HG03045 (cell line): Measurements from ENCODE around the gene AVEN.

Experiments
- ATAC-seq: cut with Tn5 transposase; IDR thresholded peaks from one replicate; pipeline ENCODE4 v1.9.1; 2021; ENCODE audit warnings: mild to moderate bottlenecking, moderate library complexity; ENCODE audit not compliant: unreplicated experiment

AVEN gene

DNA sequence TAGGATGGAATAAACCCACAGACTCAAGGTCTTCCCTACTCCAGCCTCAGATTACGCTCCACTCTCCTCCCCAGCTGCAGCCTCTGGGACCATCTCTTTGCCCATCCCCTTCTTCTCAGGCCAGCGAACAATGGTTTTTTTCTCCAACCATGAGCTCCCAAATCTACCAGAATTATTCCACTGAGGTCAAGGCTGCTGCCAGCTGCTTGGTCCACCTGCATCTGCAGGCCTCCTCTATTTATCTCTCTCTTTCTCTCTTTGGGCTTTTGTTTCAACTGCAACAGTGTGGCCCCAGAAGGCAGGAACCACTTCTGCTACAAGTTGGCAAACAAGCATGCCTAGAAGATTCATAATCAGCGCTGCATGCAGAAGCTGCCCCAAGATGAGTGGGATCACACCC lies 51.6 kb downstream of the AVEN start:
- no peak for ATAC-seq

DNA sequence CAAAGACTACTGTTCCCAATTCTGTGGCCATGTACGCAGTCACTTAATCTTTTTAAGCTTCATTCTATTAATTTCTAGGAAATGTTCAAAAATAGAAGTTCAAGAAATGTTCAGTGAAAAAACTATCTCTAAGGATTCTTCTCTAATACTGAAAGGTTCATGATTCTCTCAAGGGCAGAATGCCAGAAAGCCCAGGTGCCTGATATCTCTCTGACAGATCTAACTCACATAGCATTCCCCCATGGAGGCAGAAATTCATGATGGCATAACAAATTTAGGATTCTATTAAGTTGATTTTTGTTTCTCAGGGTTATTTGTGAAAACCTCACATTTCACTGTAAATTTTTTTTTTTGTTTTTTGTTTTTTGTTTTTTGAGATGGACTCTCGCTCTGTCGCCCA lies 53.3 kb downstream of the AVEN start:
- no peak for ATAC-seq

DNA sequence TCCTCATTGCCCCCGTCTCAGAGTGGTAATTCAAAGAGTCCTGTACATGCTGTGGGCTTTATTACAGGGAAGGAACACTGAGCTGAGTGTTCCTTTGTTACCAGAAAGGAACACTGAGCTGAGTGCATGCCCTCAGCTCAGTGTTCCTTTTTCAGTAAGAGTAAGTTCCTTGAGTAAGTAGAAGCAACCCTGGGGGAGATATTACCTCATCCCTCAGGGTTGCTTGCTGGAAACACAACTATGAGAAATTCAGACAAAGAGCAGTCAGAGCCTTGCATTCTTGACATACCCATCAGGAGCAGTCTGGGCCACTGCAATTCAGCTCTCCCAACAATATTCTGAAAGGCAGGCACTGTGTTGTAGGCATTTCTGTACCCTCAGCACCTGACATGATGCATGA lies 53.7 kb downstream of the AVEN start:
- ATAC-seq: no peak

DNA sequence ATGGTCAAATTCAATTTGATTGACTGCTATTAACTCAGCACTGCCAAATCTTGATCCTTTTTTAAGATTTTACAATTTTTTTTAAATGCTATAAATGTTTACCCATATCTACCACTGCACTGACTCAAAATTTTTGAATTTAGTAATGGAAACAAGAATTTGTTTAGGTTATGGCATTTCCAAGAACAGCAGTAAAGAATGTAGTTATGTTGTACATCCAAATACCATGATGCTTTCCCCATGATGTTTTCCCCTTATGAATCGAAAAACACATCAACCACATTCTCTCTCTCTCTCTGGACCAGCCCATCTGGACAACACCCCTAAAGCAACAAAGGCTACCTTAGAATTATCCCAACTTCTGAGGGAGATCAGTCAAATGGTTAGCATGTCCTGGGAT lies 56.5 kb downstream of the AVEN start:
- no peak for ATAC-seq

DNA sequence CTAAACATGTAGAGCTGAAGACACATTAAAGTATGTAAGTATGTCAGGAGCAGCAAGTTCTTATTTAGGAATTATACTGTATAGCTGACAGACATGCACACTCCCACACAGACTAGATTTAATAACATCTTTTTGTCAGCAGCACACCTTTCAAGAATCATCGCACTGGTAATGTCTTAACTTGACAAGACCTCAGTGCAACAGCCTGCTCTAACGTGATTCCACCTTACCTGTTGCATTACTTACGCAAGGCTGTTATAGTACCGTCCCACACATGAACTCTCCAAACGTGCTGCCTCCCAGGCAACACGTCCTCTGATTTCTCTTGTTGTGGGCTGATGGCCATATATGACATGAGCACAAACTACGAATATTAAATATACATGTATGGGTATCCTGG lies 58.8 kb downstream of the AVEN start:
- ATAC-seq: no peak

DNA sequence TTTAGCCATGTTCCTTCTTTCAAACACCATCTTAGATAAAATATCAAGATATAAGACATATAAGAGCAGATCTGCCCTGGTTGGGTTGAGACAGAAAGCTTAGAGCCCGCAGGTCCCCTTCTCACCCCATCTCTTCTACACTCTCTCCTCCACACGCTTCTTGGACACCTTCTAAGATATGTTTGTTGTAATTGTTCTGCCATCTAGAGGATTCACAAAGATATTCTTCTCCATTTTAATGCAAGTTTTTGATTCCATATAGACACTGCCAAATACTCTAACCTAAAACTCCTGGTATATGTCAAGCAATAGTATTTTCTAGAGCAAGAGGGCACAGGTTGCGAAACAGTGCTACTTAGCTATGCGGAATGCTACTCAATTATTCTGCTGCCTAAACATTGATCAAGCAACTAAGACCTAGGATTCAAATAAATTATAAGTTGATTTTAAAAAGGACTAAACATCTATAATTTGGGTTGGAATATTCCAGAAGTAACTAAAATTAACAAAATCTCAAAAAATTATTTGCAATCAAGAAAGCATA lies 63.9 kb downstream of the AVEN start:
- ATAC-seq: no peak

DNA sequence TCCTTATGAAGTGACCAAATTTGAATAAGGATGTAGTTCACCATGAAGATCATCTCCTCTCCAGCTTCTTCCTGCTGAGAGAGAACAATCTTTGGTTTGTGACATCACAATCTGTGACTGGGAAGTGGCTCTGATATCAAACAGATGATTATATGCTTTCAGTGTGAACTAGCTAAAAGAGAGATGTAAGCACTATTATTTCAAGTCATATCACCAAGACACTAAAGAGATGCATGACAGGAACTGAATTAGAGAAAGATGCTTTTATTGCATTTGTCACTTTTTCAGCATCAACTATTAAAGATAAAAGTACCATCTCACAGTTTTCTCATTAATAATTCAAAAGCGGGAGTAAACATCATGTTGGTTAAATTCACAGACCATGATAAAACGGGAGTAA lies 67.2 kb downstream of the AVEN start:
- ATAC-seq: no peak

DNA sequence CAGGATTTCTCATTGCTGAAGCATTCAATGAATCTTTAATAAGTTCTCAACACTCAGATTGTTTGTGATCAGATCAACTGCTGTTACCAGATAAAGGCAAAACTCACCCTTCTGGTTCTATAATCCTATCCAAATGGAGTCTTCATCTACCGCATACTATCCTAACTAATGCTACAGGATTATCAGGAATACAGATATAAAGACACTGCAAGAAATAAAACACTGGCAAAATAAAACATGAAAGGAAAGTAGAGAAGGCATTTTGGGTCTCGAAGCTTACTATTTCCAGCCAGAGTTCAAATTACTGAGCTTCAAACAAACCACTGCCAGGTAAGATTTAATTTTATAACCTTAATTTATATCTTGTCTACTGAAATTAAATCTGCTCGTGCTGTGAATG lies 70.2 kb downstream of the AVEN start:
- ATAC-seq: no peak

DNA sequence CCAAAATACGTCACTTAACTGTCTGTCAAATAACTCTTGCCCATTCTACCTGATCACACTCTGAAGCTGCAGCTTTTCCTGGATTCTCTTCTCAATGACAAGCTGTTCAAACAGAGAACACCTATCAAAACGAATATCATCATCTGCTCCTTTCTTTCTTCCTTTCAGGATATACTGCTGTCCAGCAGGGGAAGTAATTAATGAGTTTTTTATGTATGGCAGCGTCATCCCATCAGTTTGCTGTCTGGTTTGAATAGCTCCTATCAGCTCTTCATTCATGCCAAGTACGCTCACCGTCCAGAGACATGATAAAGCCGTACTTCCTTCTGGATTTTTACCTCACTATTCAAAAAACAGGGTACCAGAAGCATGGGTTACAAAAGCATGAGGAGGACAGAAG lies 70.8 kb downstream of the AVEN start, which contains the start of gene CHRM5:
Gene CHRM5, plus strand, starts transcription at position 274 of the 400 bp plus-strand sequence. CDS start 94,221 bp downstream, outside the sequence.
- ATAC-seq: no peak

DNA sequence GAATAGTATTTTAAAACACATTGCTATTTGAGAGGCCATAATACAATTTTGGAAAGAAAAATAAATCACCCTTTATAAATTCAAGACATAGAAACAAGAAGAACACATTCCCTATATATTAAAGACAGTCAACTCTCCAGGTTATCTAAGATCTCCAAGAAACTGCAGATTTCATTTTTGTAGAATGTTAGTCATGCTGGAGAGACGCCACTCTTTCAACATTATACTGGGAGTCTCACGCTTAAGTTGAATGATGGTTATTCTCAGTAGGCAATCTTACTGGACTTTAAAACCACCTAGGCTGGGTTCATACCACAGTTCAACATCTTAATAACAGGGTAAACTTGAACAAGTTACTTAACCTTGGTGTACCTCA lies 74.4 kb downstream of the AVEN start:
- no peak for ATAC-seq

DNA sequence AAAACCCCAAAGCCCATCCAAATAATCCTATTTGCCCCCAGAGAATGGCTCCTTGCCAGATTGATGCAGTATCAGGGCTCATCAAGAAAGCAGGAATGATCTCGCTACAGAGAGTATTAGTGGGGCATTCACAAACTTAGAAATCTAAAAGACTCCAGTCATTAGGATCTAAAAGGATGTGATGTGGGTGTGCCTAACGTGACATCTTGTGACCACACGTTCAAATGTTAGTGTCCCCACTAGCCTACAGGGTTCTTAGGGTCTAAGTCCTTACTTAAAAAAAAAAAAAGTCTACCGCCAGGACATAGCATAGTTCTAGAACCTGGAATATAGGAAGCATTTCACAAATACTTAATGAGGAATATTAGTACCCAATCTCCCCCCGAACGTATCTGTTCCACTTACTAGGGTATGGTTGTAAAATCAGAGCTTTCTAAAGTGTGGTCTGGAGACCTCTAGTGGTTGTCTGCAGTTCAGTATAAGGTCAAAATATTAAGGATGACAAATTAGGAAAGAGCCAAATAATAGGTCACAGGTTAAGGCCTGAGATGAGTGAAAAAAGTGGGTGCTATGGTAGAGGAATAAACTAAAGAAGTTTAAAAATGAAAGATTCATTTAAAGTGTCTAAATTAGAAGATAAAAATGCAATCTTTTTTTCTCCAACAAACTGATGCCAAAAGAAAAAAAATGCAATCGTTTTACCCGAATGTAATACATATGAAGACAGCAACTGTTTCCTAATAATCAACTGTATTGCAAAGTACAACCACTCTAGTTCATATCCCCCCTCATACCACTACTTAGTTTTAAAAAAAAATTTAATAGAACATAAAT lies 75.0 kb downstream of the AVEN start:
- no peak for ATAC-seq

DNA sequence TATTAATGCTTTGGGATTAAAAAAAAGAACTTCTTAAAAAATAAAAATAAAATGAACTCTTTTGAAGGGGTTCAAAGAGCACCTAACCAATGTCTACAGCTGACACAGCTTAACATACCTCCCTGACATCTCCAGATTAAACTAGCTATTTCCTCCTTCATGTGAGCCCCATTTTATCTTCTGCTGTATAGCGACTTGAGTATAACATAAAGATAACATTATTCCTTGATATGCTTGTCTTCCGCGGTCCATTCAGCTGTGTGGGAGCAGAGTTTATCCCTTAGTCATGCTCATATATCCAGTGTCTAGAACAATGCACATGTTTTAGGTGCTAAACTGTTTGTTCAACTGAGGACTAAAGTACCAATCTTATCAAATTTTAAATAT lies 78.5 kb downstream of the AVEN start:
- ATAC-seq: no peak

DNA sequence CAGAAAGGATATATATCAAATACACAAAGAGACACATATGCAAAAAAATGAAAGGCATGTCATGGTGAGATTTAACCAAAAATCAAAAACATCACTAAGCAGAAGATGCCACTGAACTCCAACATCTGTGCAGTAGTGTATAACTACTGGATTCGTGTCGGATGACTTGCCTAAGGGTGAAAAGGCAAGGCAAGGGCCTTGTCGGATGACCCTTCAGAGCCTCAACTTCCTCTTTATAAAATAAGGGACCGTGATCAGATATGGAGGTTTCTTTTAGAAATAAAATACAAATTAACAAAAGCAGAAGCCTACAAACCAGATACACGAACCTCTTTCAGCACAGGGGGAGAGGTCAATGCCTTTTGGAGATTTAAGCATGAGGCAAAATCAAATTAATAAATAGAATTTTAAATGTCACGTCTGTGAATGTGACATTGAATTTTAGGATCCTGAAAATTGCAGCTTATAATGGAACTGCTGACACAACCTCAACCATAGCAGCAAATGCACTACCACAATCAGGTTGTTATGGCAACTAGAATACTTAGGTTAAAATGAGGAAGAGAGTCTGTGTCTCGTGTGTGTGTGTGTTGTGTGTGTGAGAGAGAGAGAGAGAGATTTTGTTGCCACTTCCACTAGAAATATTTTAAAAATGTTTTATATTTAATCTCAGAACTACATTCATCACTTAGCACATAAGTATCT lies 79.0 kb downstream of the AVEN start:
- no peak for ATAC-seq

DNA sequence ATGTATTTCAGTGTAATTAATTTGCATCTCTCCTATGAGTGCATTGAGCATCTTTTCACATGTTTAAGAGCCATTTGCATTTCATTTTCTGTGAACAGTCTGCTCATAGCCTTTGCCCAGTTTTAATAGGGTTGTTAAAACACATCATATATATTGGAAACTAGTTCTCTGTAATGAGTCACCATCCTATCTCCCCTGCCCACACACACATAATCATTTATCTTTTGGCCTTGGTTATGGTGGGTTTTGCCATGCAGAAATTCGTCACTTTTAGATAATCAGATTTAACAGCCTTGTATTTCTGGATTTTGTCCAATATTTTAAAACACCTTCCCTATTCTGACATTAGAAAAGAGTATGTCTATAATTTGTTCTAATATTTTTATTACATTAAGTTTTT lies 82.6 kb downstream of the AVEN start:
- no peak for ATAC-seq

DNA sequence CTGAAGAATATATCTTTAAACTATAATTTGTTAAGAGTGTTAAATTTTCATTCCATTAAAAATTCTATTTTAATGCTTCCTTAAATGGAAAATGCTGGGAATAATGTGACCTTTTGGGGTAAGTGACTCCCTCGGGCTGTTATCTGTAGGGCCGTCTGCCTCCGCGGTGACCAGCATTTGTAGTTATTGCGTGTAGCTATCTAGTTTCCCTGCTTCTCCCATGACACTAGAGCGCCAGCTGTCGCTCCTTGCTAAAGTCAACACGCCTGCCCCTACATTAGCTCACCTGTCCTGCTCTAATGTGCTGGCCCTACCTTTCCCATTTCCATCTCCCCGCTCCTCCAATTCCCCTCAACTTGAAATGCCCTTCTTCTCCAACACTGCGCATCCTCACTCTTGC lies 83.1 kb downstream of the AVEN start:
- ATAC-seq: no peak

DNA sequence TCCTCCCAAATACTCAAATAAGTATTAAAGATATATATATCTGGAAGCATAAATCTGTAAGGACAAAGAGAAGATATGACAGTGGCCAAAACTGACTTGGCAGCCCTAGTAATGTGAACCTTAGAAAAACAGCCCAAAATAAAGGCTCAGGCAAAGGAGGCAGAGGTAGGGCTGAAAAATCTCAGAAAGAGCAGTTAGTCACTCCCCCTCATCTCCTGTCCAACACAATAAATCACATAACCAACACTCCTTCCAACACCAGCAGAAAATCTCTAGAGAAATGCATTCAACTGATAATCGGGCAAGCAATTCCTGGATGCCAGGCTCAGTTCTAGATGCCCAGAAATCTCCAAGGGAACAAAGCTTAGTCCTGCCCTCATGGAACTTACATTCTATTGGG lies 92.9 kb downstream of the AVEN start:
- no peak for ATAC-seq

DNA sequence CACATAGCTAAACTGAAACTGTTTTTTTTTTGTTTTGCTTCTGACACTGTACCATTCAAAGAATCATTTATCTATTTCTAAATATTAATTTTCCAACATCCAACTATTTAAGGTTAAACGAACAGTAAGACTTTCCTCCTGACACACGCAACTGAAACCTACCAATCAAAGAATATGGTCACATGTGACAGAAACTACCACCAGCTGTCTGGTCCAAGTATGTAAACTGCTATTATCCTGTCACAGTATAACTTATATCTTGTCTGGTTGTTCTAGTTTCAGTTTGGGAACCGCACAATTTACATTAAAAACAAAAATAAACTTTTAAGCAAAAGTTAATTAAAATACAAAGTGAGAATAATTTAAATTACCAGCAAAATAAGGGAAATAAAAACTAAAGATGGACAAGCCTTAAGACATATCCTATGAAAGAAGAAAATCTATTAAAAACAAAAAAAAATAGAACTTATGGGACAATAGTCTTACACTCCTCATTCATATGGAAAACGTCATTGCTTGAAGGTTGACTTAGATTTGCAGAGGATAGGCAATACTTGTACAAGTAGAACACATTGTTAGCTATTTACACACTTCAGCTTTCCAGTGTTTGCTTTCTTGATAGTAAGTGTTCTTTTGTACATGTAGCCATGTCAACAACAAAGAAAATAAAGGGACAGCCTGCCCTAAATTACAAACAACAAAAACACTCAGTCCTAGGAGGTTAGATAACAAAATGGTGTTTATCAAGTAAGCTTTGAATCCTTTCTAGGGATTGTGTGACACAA lies 97.5 kb downstream of the AVEN start:
- no peak for ATAC-seq

DNA sequence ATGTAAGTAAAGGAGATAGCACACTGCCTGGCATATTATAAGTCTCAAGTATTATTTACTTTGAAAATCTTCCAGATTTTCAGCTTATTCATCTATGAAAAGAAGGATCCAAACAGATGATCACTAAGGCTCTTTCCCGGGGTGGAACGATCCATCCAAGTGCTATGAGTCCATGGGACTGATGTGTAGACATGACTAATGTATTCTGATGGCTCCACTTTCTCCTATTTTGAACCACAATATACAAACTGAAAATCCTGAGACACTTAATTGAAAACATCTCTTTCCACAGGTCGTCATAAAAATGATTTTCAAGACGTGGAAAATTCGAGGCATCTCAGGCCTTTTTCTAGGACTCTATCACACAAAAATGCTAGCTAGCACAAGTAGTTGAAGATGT lies 104.1 kb downstream of the AVEN start:
- ATAC-seq: no peak

DNA sequence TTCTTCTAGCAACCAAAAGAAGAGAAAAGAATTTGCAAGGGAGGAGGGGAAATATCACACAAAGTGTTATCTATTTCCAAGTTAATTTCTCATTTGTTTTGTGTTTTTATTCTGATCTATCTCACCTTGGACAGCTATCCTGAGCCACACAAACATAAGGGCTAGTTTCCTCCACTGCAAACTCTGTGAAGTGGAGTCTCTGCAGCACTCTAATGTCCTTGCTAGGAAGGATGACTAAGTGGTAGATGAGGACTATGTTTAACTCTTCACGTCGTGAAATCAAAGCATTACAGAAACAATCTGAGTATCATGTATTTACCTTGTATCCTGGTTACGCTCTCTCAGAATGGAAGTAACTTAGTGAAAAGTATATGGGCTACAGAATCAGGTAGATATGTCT lies 104.6 kb downstream of the AVEN start:
- ATAC-seq: no peak

DNA sequence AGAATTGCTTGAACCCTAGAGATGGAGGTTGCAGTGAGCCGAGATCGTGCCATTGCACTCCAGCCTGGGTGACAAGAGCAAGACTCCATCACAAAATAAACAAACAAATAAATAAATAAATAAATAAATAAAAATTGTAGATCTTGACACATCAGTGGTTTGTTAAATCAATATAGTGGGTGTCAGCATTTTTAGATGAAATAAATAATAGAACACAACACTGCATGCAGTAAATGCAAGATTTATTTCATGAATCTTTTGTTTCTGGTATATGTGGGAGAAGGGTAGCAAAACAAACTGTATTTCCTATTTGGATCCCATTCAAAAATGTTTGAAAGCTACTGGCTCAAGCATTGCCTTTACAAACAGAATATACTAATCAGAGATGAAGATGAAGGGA lies 106.3 kb downstream of the AVEN start:
- no peak for ATAC-seq

DNA sequence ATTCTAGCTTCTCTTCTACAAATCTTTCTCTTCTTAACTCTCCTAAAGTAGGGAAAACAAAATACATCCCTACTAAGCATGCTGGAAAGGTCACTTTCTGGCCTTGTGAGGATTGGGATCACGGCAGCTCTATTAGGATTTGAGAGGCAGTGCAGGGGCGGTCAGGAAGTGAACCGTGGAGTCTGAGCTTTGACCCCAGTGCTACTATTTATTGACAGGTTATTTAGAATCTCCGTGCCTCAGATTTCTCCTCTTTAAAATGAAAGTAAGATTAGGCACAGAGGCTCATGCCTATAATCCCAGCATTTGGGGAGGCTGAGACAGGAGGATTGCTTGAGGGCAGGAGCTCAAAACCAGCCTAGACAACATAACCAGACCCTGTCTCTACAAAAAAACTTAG lies 112.7 kb downstream of the AVEN start:
- ATAC-seq: no peak
